Endothelial cell of umbilical vein (primary cell): ENCODE data around the gene RBP4.

Source experiments
- FOS ChIP-seq: IDR thresholded peaks from 2 replicates; pipeline ENCODE4 v1.6.1; 2011; ENCODE audit warnings: mild to moderate bottlenecking, low read length, moderate library complexity, borderline replicate concordance; ENCODE audit not compliant: insufficient read depth
- MYC ChIP-seq: IDR thresholded peaks from one replicate; pipeline ENCODE4 v1.6.1; 2011; ENCODE audit warnings: mild to moderate bottlenecking, low read depth, low read length
- POLR2A ChIP-seq: IDR thresholded peaks from 2 replicates; pipeline ENCODE4 v1.6.1; 2012; ENCODE audit warnings: low read depth, mild to moderate bottlenecking, control low read depth, low read length
- POLR2AphosphoS5 ChIP-seq: IDR thresholded peaks from 2 replicates; pipeline ENCODE4 v1.6.1; 2012; ENCODE audit warnings: low read depth, mild to moderate bottlenecking, control low read depth, low read length, moderate library complexity; ENCODE audit not compliant: insufficient read depth
- TF ChIP-seq, protein P1 (sequence below), 2 donors: IDR thresholded peaks; 1 replicate in 1 of 2; 2 replicates in 1 of 2; pipeline ENCODE4 v1.5.1; 2011; ENCODE audit warnings: low read length in 2 of 2, mild to moderate bottlenecking in 2 of 2, moderate library complexity in 2 of 2, control low read depth in 1 of 2, inconsistent platforms in 1 of 2, low read depth in 1 of 2; ENCODE audit not compliant: insufficient read depth in 1 of 2; ENCODE audit errors: extremely low read depth in 1 of 2
- TF ChIP-seq, protein P2 (sequence below): IDR thresholded peaks from 2 replicates; pipeline ENCODE4 v1.6.1; 2011; ENCODE audit not compliant: insufficient read depth, insufficient read length

DNA sequence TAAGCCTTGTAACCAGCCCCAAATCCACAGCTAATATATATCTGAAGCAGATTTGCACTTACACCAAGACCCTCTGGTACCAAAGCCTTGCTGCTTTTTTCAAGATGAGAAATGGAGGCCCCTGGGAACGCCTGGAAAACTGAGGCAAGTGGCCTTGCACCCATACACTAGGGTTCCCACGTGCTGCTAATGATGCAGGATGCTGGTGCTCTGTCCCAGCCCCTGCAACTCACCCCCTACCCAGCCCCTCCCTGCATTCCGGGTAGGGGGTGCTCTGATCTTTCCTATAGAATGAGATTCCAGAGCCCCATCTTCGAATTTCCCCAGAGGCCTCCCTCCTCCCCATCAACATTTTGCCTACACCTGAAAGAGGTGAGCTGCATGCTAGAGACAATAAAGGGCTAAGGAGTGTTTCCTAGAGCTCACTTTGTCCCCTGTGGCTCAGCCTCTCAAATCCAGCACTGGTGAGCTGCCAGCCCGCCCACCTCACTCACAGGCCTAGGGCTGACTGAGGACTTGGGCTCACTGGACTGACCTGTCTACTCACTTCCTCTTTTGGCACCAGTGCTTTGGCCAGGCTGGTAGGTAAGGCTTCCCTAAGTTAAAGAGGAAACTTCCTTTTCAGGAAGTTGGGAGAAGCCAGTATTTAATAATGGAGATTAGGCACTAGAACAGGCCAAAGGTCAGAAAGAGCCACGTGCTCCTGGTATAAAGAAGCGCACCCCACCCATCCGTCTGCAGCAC is 9.8 kb downstream of the RBP4 start:
- TF ChIP-seq POLR2A: no peak
- TF ChIP-seq POLR2AphosphoS5: no peak
- TF ChIP-seq, protein P1, sequence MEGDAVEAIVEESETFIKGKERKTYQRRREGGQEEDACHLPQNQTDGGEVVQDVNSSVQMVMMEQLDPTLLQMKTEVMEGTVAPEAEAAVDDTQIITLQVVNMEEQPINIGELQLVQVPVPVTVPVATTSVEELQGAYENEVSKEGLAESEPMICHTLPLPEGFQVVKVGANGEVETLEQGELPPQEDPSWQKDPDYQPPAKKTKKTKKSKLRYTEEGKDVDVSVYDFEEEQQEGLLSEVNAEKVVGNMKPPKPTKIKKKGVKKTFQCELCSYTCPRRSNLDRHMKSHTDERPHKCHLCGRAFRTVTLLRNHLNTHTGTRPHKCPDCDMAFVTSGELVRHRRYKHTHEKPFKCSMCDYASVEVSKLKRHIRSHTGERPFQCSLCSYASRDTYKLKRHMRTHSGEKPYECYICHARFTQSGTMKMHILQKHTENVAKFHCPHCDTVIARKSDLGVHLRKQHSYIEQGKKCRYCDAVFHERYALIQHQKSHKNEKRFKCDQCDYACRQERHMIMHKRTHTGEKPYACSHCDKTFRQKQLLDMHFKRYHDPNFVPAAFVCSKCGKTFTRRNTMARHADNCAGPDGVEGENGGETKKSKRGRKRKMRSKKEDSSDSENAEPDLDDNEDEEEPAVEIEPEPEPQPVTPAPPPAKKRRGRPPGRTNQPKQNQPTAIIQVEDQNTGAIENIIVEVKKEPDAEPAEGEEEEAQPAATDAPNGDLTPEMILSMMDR (IDR thresholded peaks at IDR 0.05; ENCODE audit: extremely low read depth in 1 of 2, insufficient read depth in 1 of 2, low read depth in 1 of 2, low read length in 2 of 2): no peak
- no peak for TF ChIP-seq MYC
- TF ChIP-seq, protein P2, sequence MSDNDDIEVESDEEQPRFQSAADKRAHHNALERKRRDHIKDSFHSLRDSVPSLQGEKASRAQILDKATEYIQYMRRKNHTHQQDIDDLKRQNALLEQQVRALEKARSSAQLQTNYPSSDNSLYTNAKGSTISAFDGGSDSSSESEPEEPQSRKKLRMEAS: no peak
- no peak for TF ChIP-seq FOS
